Measurements from ENCODE around the gene C16orf78.

Gene C16orf78

GRCh38 chr16:49373504-49373903 is at the start of gene C16orf78:
Gene C16orf78 (plus strand): TSS chr16:49373804. CDS start chr16:49373940, 136 bp downstream.
- Histone ChIP-seq H3K36me3 (ENCODE audit: insufficient read depth, low read length) (no peaks in the 10 kb centered on the region), H3K27ac (ENCODE audit: low read depth, low read length) (no peak within 1 kb of the TSS), H3K27me3 (ENCODE audit: insufficient read depth, low read length) (peaks cover 18% of the 10 kb centered on the region; the same call in 1 of the 2 replicates), H2AFZ (ENCODE audit: low read length, unreplicated experiment) (no peak within 1 kb of the TSS), H3K4me1 (ENCODE audit: control insufficient read depth, insufficient read depth, low read length, unreplicated experiment) (no peaks in the 10 kb centered on the region), H3K79me2 (ENCODE audit: control insufficient read depth, insufficient read depth, low read length, unreplicated experiment) (no peaks in the 10 kb centered on the region), H3K4me3 (ENCODE audit: low read depth, low read length) (no peak within 1 kb of the TSS)

GRCh38 chr16:49324703-49325102 is 48.9 kb upstream of the C16orf78 start:
- Histone ChIP-seq H3K27ac (ENCODE audit: low read depth, low read length) (no peak overlapping the region), H3K27me3 (ENCODE audit: insufficient read depth, low read length) (no peaks in the 10 kb centered on the region), H2AFZ (ENCODE audit: low read length, unreplicated experiment) (no peak overlapping the region), H3K36me3 (ENCODE audit: insufficient read depth, low read length) (no peaks in the 10 kb centered on the region), H3K4me3 (ENCODE audit: low read depth, low read length) (no peak overlapping the region), H3K79me2 (ENCODE audit: control insufficient read depth, insufficient read depth, low read length, unreplicated experiment) (no peaks in the 10 kb centered on the region), H3K4me1 (ENCODE audit: control insufficient read depth, insufficient read depth, low read length, unreplicated experiment) (no peaks in the 10 kb centered on the region)

- Histone ChIP-seq H3K36me3 (ENCODE audit: insufficient read depth, low read length) (no peaks in the 10 kb centered on the region), H3K27ac (ENCODE audit: low read depth, low read length) (no peak overlapping the region), H3K79me2 (ENCODE audit: control insufficient read depth, insufficient read depth, low read length, unreplicated experiment) (no peaks in the 10 kb centered on the region), H3K4me1 (ENCODE audit: control insufficient read depth, insufficient read depth, low read length, unreplicated experiment) (no peaks in the 10 kb centered on the region), H3K4me3 (ENCODE audit: low read depth, low read length) (no peak overlapping the region), H3K27me3 (ENCODE audit: insufficient read depth, low read length) (no peaks in the 10 kb centered on the region), H2AFZ (ENCODE audit: low read length, unreplicated experiment) (no peak overlapping the region)
Measured at GRCh38 chr16:49327466-49327865, 46.1 kb upstream of the C16orf78 start.

- Histone ChIP-seq H3K36me3 (ENCODE audit: insufficient read depth, low read length) (no peaks in the 10 kb centered on the region), H3K4me3 (ENCODE audit: low read depth, low read length) (no peak overlapping the region), H3K4me1 (ENCODE audit: control insufficient read depth, insufficient read depth, low read length, unreplicated experiment) (no peaks in the 10 kb centered on the region), H3K27me3 (ENCODE audit: insufficient read depth, low read length) (no peaks in the 10 kb centered on the region), H2AFZ (ENCODE audit: low read length, unreplicated experiment) (no peak overlapping the region), H3K27ac (ENCODE audit: low read depth, low read length) (no peak overlapping the region), H3K79me2 (ENCODE audit: control insufficient read depth, insufficient read depth, low read length, unreplicated experiment) (no peaks in the 10 kb centered on the region)
Measured at GRCh38 chr16:49328325-49328724, 45.3 kb upstream of the C16orf78 start.

- Histone ChIP-seq H3K79me2 (ENCODE audit: control insufficient read depth, insufficient read depth, low read length, unreplicated experiment) (no peaks in the 10 kb centered on the region), H3K27ac (ENCODE audit: low read depth, low read length) (no peak overlapping the region), H3K27me3 (ENCODE audit: insufficient read depth, low read length) (no peaks in the 10 kb centered on the region), H3K36me3 (ENCODE audit: insufficient read depth, low read length) (no peaks in the 10 kb centered on the region), H2AFZ (ENCODE audit: low read length, unreplicated experiment) (no peak overlapping the region), H3K4me3 (ENCODE audit: low read depth, low read length) (no peak overlapping the region), H3K4me1 (ENCODE audit: control insufficient read depth, insufficient read depth, low read length, unreplicated experiment) (no peaks in the 10 kb centered on the region)
Measured at GRCh38 chr16:49330562-49331201, 42.9 kb upstream of the C16orf78 start.

GRCh38 chr16:49332589-49333258 is 40.9 kb upstream of the C16orf78 start:
- no peak overlapping the region for H2AFZ ChIP-seq (ENCODE audit: low read length, unreplicated experiment)
- H3K36me3 ChIP-seq (ENCODE audit: insufficient read depth, low read length), result no peaks in the 10 kb centered on the region
- H3K27me3 ChIP-seq (ENCODE audit: insufficient read depth, low read length), result no peaks in the 10 kb centered on the region
- no peak overlapping the region for H3K27ac ChIP-seq (ENCODE audit: low read depth, low read length)
- H3K4me3 ChIP-seq (ENCODE audit: low read depth, low read length), result no peak overlapping the region
- no peaks in the 10 kb centered on the region for H3K4me1 ChIP-seq (ENCODE audit: control insufficient read depth, insufficient read depth, low read length, unreplicated experiment)
- H3K79me2 ChIP-seq (ENCODE audit: control insufficient read depth, insufficient read depth, low read length, unreplicated experiment), result no peaks in the 10 kb centered on the region

- no peak overlapping the region for H3K4me3 ChIP-seq (ENCODE audit: low read depth, low read length)
- H3K27ac ChIP-seq (ENCODE audit: low read depth, low read length), result no peak overlapping the region
- H3K27me3 ChIP-seq (ENCODE audit: insufficient read depth, low read length), result no peaks in the 10 kb centered on the region
- H3K4me1 ChIP-seq (ENCODE audit: control insufficient read depth, insufficient read depth, low read length, unreplicated experiment), result no peaks in the 10 kb centered on the region
- no peaks in the 10 kb centered on the region for H3K79me2 ChIP-seq (ENCODE audit: control insufficient read depth, insufficient read depth, low read length, unreplicated experiment)
- no peaks in the 10 kb centered on the region for H3K36me3 ChIP-seq (ENCODE audit: insufficient read depth, low read length)
- no peak overlapping the region for H2AFZ ChIP-seq (ENCODE audit: low read length, unreplicated experiment)
Measured at GRCh38 chr16:49333259-49333597, 40.4 kb upstream of the C16orf78 start.

GRCh38 chr16:49335828-49336227 is 37.8 kb upstream of the C16orf78 start:
- no peak overlapping the region for H3K27ac ChIP-seq (ENCODE audit: low read depth, low read length)
- H3K4me3 ChIP-seq (ENCODE audit: low read depth, low read length), result no peak overlapping the region
- H3K36me3 ChIP-seq (ENCODE audit: insufficient read depth, low read length), result no peaks in the 10 kb centered on the region
- H3K27me3 ChIP-seq (ENCODE audit: insufficient read depth, low read length), result 0 out of 2 replicates have a peak, but pooled peaks cover 4% of the 10 kb centered on the region
- no peaks in the 10 kb centered on the region for H3K79me2 ChIP-seq (ENCODE audit: control insufficient read depth, insufficient read depth, low read length, unreplicated experiment)
- no peaks in the 10 kb centered on the region for H3K4me1 ChIP-seq (ENCODE audit: control insufficient read depth, insufficient read depth, low read length, unreplicated experiment)
- no peak overlapping the region for H2AFZ ChIP-seq (ENCODE audit: low read length, unreplicated experiment)

GRCh38 chr16:49336581-49336980 is 37.0 kb upstream of the C16orf78 start:
- Histone ChIP-seq H3K4me1 (ENCODE audit: control insufficient read depth, insufficient read depth, low read length, unreplicated experiment) (no peaks in the 10 kb centered on the region), H3K36me3 (ENCODE audit: insufficient read depth, low read length) (no peaks in the 10 kb centered on the region), H3K4me3 (ENCODE audit: low read depth, low read length) (no peak overlapping the region), H3K27ac (ENCODE audit: low read depth, low read length) (no peak overlapping the region), H2AFZ (ENCODE audit: low read length, unreplicated experiment) (no peak overlapping the region), H3K27me3 (ENCODE audit: insufficient read depth, low read length) (0 out of 2 replicates have a peak, but pooled peaks cover 4% of the 10 kb centered on the region), H3K79me2 (ENCODE audit: control insufficient read depth, insufficient read depth, low read length, unreplicated experiment) (no peaks in the 10 kb centered on the region)

GRCh38 chr16:49337814-49338350 is 35.7 kb upstream of the C16orf78 start:
- 0 out of 2 replicates have a peak, but pooled peaks cover 4% of the 10 kb centered on the region for H3K27me3 ChIP-seq (ENCODE audit: insufficient read depth, low read length)
- no peak overlapping the region for H3K27ac ChIP-seq (ENCODE audit: low read depth, low read length)
- H3K4me3 ChIP-seq (ENCODE audit: low read depth, low read length), result no peak overlapping the region
- no peaks in the 10 kb centered on the region for H3K36me3 ChIP-seq (ENCODE audit: insufficient read depth, low read length)
- no peak overlapping the region for H2AFZ ChIP-seq (ENCODE audit: low read length, unreplicated experiment)
- H3K4me1 ChIP-seq (ENCODE audit: control insufficient read depth, insufficient read depth, low read length, unreplicated experiment), result no peaks in the 10 kb centered on the region
- no peaks in the 10 kb centered on the region for H3K79me2 ChIP-seq (ENCODE audit: control insufficient read depth, insufficient read depth, low read length, unreplicated experiment)

Data from ACC112 (cell line).